GM23248 (cell line): ENCODE results near the gene TNRC6C.

Experiments
- EZH2 ChIP-seq: fragments of 200-600 bp; sonication (generic); IDR thresholded peaks from 2 replicates; pipeline ENCODE4 v1.6.1; 2018; ENCODE audit warnings: antibody characterized with exemption, mild to moderate bottlenecking; ENCODE audit not compliant: insufficient read depth, poor library complexity, severe bottlenecking
- EZH2phosphoT487 ChIP-seq: fragments of 200-600 bp; sonication (generic); IDR thresholded peaks from 2 replicates; pipeline ENCODE4 v1.6.1; 2018; ENCODE audit warnings: antibody characterized with exemption, moderate library complexity, mild to moderate bottlenecking, low read depth; ENCODE audit not compliant: insufficient read depth

GRCh38 chr17:78113804-78114785 lies 155.6 kb downstream of the TNRC6C start:
- TF ChIP-seq EZH2phosphoT487 (no peak), EZH2 (no peak)
